ENCODE data around the gene ASPG.

Gene ASPG

GRCh38 chr14:104163541-104163940 is 78.0 kb downstream of the ASPG start:
- DNase-seq (ENCODE audit: low spot score), result no peak

DNA sequence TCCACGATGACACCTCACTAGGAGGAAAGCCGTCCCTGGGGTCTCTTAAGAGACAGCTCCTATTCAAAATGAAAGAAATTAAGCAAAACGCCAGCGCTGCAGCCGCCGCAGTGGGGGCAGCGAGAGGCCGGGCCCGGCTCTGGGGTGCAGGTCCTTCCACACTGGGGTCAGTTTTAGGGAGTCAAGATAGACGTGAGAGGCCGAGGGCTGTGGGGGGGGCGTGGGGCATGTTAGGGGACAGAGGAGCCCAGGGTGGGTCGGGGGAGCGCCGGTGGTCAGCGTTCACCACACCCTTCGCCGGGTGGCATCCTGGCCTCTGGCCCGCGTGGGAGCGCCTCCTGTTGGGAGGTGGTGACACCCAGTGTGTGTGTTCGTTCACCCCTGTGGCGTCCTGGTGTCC is 78.5 kb downstream of the ASPG start:
- DNase-seq (ENCODE audit: low spot score), result no peak

DNA sequence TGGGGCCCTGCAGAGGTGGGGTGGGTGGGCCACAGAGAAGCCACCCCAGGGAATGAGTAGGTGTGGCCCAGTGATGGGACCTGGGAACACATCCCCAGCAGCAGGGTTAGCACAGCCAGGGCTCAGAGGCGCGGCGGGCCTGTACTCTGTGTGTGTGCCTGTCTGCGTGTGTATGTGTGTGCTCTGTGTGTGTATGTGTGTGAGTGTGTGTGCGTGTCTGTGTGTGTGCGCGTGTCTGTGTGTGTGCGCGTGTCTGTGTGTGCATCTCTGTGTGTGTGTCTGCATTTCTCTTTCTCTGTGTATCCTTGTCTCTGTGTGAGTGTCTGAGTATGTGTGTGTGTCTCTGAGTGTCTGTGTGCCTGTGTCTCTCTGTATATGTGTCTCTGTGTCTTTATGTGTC is 79.0 kb downstream of the ASPG start:
- no peak for DNase-seq (ENCODE audit: low spot score)

All from hematopoietic multipotent progenitor cell treated with erythropoietin and hydrocortisone succinate and interleukin-3 and kit ligand, for 17 days (in vitro differentiated cells).